Upper lobe of left lung (tissue), 4 donors: ENCODE measurements around the gene SLC6A19.

Experiments
- EP300 ChIP-seq, 4 donors: sonication (generic); formaldehyde crosslinking; IDR thresholded peaks; one replicate each; pipeline ENCODE4 v1.5.1; 2017; ENCODE audit warnings: antibody characterized with exemption in 4 of 4, control low read depth in 2 of 4
- POLR2A ChIP-seq, 4 donors: fragments of 450-650 bp; IDR thresholded peaks; one replicate each; pipeline ENCODE4 v1.5.1; 2016 to 2017; ENCODE audit warnings: antibody characterized with exemption in 4 of 4, mild to moderate bottlenecking in 2 of 4
- POLR2AphosphoS5 ChIP-seq, 2 donors: sonication (generic); formaldehyde crosslinking; IDR thresholded peaks; one replicate each; pipeline ENCODE4 v1.5.1; 2017; ENCODE audit warnings: antibody characterized with exemption in 2 of 2
- TF ChIP-seq, protein P1 (sequence below), 6 experiments: fragments of 450-650 bp in 4 of 6; fragments of 200-600 bp in 2 of 6; sonication (generic) in 2 of 6; IDR thresholded peaks; one replicate each; pipeline ENCODE4 v1.5.1; 2016 to 2019; ENCODE audit warnings: antibody characterized with exemption in 6 of 6

DNA sequence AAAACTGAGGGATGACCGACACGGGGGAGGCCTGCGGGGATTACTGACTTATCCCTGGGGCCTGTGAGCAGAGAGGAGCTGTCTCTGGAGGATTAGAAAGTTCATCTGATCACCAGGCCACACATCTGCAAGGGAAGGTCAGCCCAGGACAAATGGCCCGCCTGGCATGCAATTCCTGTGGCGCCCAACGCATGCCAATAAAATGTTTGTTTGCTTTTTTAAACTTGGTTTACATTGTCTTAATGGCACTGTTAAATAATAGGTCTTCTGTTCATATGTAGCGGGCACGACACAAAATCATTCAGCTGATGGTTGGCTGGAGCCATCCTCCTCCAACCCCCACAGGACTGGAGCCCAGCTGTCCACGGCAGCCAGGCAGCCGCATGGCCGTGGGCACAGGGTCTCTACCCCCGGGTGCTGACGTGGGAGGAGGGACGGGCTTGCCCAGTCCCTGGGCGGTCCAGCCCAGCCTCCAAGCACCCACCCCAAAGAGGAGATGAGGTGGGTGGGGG lies 48.6 kb upstream of the SLC6A19 start:
- no peak for TF ChIP-seq POLR2A (IDR thresholded peaks at IDR 0.05)
- TF ChIP-seq, protein P1, sequence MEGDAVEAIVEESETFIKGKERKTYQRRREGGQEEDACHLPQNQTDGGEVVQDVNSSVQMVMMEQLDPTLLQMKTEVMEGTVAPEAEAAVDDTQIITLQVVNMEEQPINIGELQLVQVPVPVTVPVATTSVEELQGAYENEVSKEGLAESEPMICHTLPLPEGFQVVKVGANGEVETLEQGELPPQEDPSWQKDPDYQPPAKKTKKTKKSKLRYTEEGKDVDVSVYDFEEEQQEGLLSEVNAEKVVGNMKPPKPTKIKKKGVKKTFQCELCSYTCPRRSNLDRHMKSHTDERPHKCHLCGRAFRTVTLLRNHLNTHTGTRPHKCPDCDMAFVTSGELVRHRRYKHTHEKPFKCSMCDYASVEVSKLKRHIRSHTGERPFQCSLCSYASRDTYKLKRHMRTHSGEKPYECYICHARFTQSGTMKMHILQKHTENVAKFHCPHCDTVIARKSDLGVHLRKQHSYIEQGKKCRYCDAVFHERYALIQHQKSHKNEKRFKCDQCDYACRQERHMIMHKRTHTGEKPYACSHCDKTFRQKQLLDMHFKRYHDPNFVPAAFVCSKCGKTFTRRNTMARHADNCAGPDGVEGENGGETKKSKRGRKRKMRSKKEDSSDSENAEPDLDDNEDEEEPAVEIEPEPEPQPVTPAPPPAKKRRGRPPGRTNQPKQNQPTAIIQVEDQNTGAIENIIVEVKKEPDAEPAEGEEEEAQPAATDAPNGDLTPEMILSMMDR (IDR thresholded peaks at IDR 0.05) = no peak
- no peak for TF ChIP-seq POLR2AphosphoS5 (IDR thresholded peaks at IDR 0.05)
- no peak for TF ChIP-seq EP300 (IDR thresholded peaks at IDR 0.05)
